ENCODE results near the gene KRT76. TPM values are rescaled to one million over a fixed set of nuclear protein-coding genes. Genes with fewer than 3 reads are reported as not detected.

KRT76 gene
- total RNA-seq, 2 experiments from 2014 or later: not detected

DNA sequence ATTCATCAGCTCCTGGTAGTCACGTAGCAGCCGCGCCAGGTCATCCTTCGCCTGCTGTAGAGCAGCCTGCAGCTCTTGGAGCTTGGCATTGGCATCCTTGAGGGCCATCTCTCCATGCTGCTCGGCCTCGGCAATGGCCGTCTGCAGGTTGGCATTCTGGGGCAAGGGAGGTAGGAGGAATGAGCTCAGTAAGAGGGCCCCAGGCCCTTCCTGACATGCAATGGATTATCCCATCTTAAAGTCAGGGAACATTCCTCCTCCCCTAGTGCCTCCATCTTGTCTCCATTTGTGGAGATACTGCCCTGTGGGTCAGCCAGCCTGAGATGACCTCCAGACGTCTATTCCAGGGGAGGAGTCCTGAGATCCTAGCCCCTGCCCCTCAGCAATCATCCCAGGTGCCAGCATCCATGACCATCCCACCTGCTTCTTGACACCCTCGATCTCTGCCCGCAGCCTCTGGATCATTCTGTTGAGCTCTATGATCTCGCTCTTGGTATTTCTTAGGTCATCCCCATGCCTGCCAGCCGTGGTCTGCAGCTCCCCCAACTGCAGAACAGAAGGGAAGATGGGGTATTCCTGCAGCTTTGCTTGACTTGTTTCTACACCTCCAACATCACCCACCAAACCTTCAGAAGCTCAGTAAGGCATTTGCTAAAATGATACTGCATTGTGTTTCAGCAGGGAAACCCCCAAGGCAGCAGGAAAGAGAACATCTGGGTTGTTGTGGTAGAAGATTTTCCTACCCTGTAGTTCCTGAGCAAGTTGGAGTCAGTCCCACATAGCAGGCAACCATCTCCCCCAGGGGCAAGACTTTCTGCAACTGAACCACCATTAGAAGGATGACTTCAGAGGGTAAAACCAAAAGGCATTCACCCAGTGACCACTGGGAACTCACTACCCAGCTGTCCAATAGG lies 14.4 kb upstream of the KRT76 start:
- intact Hi-C loops (cut with micrococcal nuclease): no loop called here
- peaks cover 25% of the 10 kb centered on the region for H3K27me3 Mint-ChIP-seq
- H3K36me3 Mint-ChIP-seq (ENCODE audit: low read depth): no peaks in the 10 kb centered on the region
- no peak overlapping the region for H3K27ac Mint-ChIP-seq
- ATAC-seq (no peak), DNase-seq (no peak)
- ChIA-PET POLR2A (interaction anchor here (0.6 kb wide), 1 partner anchor 53 kb away, joined by 4 read pairs; no protein-coding TSS in a partner anchor), CTCF (interaction anchor here (1.4 to 2.4 kb wide), 2 partner anchors 11 to 89 kb away, joined by 3 to 11 read pairs; no protein-coding TSS in a partner anchor)
- H3K9me3 Mint-ChIP-seq: no peaks in the 10 kb centered on the region
- TF ChIP-seq, protein P1, sequence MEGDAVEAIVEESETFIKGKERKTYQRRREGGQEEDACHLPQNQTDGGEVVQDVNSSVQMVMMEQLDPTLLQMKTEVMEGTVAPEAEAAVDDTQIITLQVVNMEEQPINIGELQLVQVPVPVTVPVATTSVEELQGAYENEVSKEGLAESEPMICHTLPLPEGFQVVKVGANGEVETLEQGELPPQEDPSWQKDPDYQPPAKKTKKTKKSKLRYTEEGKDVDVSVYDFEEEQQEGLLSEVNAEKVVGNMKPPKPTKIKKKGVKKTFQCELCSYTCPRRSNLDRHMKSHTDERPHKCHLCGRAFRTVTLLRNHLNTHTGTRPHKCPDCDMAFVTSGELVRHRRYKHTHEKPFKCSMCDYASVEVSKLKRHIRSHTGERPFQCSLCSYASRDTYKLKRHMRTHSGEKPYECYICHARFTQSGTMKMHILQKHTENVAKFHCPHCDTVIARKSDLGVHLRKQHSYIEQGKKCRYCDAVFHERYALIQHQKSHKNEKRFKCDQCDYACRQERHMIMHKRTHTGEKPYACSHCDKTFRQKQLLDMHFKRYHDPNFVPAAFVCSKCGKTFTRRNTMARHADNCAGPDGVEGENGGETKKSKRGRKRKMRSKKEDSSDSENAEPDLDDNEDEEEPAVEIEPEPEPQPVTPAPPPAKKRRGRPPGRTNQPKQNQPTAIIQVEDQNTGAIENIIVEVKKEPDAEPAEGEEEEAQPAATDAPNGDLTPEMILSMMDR (IDR thresholded peaks at IDR 0.05): no peak
- H3K4me3 Mint-ChIP-seq: no peak overlapping the region
- peaks cover 19% of the 10 kb centered on the region for H3K4me1 Mint-ChIP-seq (ENCODE audit: low read depth)

DNA sequence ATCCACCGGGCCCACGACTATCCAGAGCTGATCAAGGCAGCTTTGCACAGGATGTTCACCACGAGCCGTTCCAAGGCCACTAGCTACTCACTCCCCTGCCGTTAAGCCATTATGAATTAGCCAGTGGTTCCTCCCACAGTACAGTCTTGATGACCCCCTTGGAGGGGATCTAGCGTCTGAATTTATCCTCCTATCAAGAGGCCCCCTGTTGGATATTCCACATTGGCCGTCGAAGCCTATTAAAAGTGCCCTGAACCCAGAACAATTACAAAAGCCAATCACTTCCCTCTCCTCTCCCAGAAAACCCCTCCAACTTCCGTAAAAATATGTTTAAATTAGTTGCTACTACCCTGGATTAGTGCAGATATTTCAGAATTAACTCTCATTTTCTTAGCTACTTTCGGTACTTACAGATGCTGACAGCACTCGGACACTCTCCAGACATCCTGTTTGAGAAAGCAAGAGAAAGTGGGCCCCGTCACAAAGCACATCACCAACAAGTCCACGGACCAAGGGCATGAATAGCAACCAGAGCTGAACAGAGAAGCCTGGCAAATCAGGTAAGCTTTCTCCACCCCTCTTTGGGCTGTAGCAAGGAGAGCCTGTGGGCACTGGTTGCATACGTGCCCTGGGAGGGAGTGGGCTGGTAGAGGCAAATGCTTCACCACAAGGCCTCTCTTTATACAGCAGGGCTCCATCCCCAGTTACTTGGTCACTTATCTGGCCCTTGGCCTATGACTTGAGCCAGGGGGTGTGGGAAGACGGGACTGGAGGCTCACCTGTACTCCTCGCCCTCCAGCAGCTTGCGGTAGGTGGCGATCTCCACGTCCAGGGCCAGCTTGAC lies 13.5 kb upstream of the KRT76 start:
- Mint-ChIP-seq H3K27me3 (peaks cover 25% of the 10 kb centered on the region), H3K4me3 (no peak overlapping the region), H3K9me3 (no peaks in the 10 kb centered on the region), H3K4me1 (ENCODE audit: low read depth) (peaks cover 19% of the 10 kb centered on the region), H3K36me3 (ENCODE audit: low read depth) (no peaks in the 10 kb centered on the region), H3K27ac (no peak overlapping the region)
- POLR2A ChIA-PET: interaction anchor here (1.5 kb wide), 1 partner anchor 27 kb away, joined by 3 read pairs; no protein-coding TSS in a partner anchor
- no peak for DNase-seq
- TF ChIP-seq, protein P1 (IDR thresholded peaks at IDR 0.05): no peak
- ATAC-seq: no peak
- intact Hi-C loops (cut with micrococcal nuclease): no loop called here
- CTCF ChIA-PET: interaction anchor here (1.4 to 2.4 kb wide), 2 partner anchors 10 to 89 kb away, joined by 3 to 11 read pairs; no protein-coding TSS in a partner anchor

DNA sequence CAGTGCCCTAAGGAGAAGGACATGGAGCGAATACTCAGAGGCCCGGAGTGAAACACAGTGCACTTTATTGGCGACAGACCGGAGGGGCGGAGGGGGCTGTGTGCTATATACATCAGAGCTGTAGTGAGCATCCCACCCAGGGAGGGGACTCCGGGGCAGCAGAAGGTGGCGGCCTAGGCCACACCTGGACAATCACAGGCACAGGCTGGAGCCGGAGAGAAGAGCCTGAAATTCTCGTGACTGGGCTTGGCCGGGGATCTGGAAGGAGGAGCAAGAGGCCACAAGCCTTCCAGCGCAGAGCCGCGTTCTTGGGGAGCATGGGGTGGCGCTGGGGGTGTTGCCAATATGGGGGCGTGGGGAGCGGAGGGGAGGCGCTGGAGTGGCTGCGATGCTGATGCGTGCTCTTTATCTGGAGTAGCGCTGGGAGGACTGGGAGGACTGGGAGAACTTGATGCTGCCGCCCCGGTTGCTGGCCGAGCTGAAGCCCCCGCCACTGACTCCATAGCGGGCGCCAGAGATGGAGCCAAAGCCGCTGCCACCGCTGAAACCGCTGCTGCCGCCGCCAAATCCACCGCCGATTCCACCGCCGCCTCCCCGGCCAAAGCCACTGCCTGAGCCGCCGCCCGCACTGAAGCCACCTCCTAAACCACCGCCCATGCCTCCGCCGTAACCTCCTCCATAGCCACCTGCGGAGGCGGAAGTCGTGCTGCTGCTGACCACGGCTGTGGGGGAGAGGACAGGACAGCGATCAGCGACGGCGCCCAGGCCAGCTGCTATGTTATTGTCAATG lies 12.7 kb upstream of the KRT76 start:
- no peak overlapping the region for H3K27ac Mint-ChIP-seq
- ATAC-seq (no peak), DNase-seq (no peak)
- intact Hi-C loops (cut with micrococcal nuclease): no loop called here
- CTCF ChIA-PET: no interaction called here
- no peak overlapping the region for H3K4me3 Mint-ChIP-seq
- H3K27me3 Mint-ChIP-seq: peaks cover 28% of the 10 kb centered on the region
- peaks cover 19% of the 10 kb centered on the region for H3K4me1 Mint-ChIP-seq (ENCODE audit: low read depth)
- TF ChIP-seq, protein P1 (IDR thresholded peaks at IDR 0.05): no peak
- POLR2A ChIA-PET: interaction anchor here (1.5 kb wide), 1 partner anchor 28 kb away, joined by 3 read pairs; no protein-coding TSS in a partner anchor
- H3K36me3 Mint-ChIP-seq (ENCODE audit: low read depth): no peaks in the 10 kb centered on the region
- no peaks in the 10 kb centered on the region for H3K9me3 Mint-ChIP-seq

DNA sequence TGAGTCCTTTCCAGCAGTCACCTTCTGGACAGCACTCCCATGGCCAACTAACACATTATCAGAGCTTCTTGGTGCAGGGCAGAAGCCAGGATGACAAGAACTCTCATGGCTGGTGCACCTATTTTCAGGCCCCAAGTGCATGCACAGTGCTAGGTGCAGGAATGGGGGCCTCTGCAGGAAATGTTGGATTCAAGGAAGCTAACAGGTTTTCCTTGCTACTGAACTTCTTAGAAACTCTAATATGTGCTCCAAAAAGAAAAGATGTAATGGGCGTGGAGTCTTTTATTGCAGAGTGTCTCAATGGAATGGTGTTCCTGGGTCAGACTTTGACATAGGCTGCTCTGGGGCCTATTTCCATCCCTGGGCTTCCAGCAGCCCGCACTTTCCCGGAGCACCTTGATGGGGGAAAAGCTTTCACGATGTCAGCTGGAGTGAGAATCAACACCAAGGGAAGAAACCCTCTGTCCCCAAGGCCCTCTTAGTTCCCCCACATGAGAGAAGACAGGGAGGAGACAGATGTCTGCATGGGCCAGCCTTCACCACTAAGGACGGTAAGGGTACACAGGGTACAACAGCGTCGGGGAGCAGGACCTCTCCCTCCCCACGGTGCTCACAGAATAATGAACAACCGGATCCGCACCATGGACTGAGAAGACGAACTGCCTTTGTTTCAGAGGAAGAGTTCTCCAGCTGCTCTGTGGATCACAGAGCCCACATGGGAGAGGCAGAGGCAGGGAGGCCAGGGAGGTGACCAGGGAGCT lies 11.9 kb upstream of the KRT76 start:
- no peak overlapping the region for H3K27ac Mint-ChIP-seq
- H3K36me3 Mint-ChIP-seq (ENCODE audit: low read depth): no peaks in the 10 kb centered on the region
- no peak for ATAC-seq
- TF ChIP-seq, protein P1 (IDR thresholded peaks at IDR 0.05): no peak
- ChIA-PET POLR2A (interaction anchor here (0.7 to 1.5 kb wide), 2 partner anchors 10 to 28 kb away, joined by 3 to 4 read pairs; no protein-coding TSS in a partner anchor), CTCF (no interaction called here)
- DNase-seq: no peak
- H3K9me3 Mint-ChIP-seq: no peaks in the 10 kb centered on the region
- intact Hi-C loops (cut with micrococcal nuclease): no loop called here
- H3K27me3 Mint-ChIP-seq: peaks cover 28% of the 10 kb centered on the region
- H3K4me1 Mint-ChIP-seq (ENCODE audit: low read depth): peaks cover 12% of the 10 kb centered on the region
- H3K4me3 Mint-ChIP-seq: no peak overlapping the region
